ENCODE measurements around the gene GJD3.
"Not testable (repeated sequence)": the region's sequence is repeated elsewhere in the genome, so short reads cannot be mapped to it uniquely, and the experiment has no call there.

The GJD3 gene

DNA sequence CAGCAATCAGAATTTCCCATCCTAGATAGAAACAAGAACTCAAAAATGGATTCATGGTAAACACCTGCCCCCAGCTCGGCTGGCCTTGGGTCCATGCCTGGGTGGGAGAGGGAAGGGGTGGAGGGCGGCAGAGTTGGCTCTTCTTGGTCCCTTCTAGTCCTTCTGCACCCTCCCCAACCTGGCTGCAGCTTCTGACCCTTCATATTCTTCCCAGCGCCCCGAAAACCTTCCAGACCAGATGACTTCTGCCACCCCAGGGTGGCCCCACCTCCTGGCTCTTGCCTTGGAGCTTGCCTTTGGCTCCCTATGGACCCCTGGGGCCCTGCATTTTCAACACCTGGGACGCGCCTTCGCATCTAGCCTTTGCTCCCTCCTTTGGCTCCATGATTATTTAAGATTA lies 5.4 kb upstream of the GJD3 start:
- DNase-seq (ENCODE audit: low read depth in 2 of 2), result no peak

DNA sequence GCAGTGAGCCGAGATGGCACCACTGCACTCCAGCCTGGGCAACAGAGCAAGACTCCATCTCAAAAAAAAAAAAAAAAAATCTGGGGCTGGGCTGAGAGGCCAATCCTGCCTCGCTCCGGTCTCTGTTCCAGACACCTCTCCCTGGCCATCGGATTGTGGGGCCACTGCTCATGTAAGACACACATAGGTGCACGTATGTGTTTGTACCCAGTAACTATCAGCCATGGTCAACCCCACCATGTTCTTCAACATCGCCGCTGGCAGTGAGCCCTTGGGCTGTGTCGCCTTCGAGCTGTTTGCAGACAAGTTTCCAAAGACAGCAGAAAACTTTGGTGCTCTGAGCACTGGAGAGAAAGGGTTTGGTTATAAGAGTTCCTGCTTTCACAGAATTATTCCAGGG lies 3.2 kb upstream of the GJD3 start:
- DNase-seq (ENCODE audit: low read depth in 2 of 2), result not testable (repeated sequence)

- DNase-seq (ENCODE audit: low read depth in 2 of 2), result no peak
Observed at GRCh38 chr17:40366861-40367518, 2.5 kb upstream of the GJD3 start.

DNA sequence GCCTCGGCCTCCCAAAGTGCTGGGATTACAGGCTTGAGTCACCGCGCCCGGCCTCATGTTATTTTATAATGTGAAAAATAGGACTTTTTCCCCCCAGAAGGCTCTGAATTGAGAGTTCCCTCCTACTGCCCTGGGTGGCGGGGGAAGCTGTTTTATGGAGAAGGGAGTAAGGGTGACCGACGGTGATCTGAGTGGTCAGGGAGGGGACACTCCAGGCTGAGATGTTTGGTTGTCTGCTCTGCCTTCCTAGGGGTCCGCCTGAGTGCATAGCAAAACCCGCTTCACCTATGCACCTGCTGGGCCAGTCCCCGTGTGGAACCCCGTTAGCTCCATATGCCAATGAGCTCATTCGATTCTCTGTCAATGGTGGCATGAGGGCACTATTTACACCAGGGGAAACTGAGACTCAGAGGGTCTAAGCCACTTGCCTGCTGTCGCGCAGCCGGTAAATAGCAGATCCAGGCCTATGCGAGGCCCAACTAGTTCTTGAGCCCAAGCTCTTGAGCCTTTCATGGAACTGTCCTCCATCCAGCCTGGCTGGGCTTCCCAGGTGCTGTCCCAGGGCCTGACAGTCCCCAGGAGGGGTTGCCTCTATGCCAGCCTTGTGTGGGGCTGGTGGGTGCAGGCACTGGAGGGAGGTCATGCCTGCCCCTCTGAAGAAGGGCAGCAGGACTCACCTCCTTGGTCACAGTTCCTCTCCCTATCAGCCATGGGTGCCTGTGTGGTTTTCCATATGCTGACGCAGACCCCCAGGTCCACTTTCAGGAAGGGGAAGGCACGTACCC lies 1.7 kb upstream of the GJD3 start:
- no peak for DNase-seq (ENCODE audit: low read depth in 2 of 2)

DNA sequence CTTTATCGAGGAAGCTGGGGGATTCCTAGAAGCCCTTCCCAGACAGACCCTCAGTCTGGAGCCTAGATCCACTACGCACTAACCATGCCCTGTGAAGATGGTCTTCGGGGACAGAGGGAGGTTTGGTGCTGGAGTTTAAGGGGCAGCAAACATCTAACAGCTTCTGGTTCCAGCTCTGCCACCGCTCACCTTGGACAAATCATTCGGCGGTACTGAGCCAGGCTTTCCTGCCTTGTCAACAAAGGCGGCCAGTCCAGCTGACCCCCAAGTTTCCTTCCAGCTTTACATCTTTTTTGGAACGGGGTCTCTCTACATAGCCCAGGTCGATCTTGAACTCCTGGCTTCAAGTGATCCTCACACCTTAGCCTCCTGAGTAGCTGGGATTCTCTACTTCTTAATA lies 369 bp upstream of the GJD3 start:
- no peak for DNase-seq (ENCODE audit: low read depth in 2 of 2)

DNA sequence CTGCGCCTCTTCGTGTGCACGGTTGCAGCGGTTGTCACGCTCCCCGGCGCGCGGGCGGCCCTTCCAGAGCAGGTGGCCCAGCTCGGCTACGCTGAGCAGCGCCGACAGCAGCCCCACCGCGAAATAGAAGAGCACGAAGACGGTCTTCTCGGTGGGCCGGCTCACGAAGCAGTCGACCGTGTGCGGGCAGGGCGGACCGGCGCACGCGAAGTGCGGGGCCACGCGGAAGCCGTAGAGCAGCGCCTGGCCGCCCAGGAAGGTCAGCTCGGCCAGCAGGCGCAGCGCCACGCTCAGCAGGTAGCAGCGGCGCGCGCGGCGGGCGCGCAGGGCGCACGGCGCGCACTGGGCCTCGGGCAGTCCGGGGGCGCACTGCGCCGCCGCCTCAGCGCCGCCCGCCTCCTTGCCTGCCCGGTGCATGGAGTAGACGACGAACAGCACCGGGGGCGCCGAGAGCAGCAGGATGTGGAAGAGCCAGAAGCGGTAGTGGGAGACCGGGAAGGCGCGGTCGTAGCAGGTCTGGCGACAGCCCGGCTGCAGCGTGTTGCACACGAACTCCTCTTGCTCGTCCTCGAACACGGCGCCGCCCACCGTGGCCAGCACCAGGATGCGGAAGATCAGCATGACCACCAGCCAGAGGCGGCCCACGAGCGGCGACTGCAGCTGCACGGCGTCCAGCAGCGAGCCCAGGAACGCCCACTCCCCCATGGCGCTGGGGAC lies 1.3 kb downstream of the GJD3 start:
- no peak for DNase-seq (ENCODE audit: low read depth in 2 of 2)

DNA sequence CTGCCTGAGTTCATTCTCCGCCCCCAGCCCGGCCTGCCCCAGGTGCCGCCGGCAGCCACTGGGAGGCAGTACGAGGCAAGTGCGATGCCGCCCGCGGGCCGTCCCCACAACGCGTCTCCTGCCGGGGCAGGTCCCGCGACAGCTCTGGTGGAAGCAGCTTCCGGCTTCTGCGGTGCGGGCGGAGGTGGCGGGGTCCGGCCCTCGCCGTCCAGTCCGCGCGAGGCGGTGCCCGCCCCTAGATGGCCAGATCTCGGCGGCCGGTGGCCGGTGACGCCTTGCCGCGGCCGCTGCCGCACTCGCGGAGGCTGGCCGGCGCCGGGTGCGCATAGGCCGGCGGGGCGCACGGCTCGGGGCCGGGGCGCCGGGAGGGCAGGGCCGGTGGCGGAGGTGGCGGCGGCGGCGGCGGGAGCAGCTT lies 1.8 kb downstream of the GJD3 start:
- DNase-seq (ENCODE audit: low read depth in 2 of 2), result peak; percentile 41 to 57

- DNase-seq (ENCODE audit: low read depth in 2 of 2), result no peak
Observed at GRCh38 chr17:40361925-40362695, 2.4 kb downstream of the GJD3 start.

DNA sequence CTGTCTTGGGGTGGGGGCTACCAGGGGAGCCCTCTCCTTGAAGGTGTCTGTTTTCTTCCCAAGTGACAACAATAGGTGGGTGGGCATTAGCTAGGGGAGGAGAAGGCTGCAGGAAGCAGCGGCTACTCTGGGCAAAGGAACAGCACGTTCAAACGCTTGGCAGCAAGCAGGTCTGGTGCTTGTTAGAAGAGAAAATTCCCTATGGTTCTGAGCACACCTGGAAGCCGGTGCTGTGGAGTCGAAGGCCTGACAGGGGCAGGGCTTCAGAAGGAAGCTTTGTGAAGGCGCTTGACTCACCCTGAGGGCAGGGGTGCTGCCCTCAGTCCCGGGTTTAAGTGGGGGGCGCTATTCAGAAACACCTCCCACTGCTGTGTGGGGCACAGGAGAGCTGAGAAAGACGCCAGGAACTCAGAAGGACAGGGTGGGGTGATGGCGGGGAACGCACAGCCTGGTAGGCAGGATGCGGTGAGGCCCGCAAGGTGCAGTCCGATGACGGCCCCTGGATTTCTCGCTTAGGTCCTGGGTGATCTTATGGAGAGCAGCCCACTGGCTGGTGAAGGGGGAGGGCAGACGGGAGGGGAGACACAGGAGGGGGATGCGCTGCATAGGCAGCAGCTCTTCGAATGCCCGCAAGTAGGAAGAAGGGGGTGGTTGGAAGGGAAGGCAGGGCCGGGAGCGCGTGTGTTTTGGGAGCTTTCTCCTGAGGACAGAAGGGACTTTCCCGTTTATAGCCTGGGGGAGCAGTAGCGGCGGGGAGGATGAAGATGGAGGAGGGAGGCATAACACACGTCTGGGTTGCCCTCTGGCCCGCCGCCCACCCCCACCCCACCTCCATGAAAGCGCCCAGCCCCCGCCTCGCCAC lies 3.2 kb downstream of the GJD3 start:
- DNase-seq (ENCODE audit: low read depth in 2 of 2), result no peak

GRCh38 chr17:40360091-40360490 lies 4.4 kb downstream of the GJD3 start:
- no peak for DNase-seq (ENCODE audit: low read depth in 2 of 2)

DNA sequence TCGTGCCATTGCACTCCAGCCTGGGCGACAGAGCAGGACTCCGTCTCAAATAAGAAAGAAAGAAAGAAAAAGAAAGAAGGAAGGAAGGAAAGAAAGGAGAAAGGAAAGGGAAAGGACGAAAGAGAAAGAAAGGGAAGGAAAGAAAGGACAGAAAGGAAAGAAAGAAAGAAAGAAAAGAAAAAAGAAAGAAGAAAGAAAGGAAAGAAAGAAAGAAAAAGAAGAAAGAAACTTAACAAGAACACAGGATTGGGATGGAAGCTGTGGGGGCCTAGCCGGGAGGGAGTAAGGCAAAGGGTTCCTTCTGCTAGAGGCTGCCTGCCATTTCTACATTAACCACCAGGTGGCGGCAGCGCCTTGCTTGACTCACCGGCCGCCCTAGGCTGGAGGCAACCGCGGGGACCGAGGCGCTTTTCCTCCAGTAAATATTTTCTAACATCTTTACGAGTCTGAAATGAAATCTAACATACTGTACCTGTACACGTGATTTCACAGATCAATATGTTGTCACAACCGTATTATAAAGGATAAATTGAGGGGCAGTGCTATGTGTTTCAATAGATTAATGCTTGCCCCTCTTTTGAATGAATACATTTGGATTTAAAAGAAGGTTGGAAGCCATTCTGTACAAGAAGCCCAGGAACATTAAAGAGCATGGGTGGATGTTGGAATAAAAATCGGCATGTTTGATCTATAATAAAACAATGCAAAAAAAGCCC lies 6.1 kb downstream of the GJD3 start:
- DNase-seq (ENCODE audit: low read depth in 2 of 2), result peak; percentile 81 to 82

- DNase-seq (ENCODE audit: low read depth in 2 of 2), result no peak
Observed at GRCh38 chr17:40356990-40357881, 7.3 kb downstream of the GJD3 start.

- DNase-seq (ENCODE audit: low read depth in 2 of 2), result no peak
Observed at GRCh38 chr17:40355804-40356758, 8.5 kb downstream of the GJD3 start.

GRCh38 chr17:40355123-40355803 lies 9.3 kb downstream of the GJD3 start:
- DNase-seq (ENCODE audit: low read depth in 2 of 2), result peak; percentile 60 to 62

GRCh38 chr17:40354221-40355122 lies 10.1 kb downstream of the GJD3 start:
- no peak for DNase-seq (ENCODE audit: low read depth in 2 of 2)

- no peak for DNase-seq (ENCODE audit: low read depth in 2 of 2)
Observed at GRCh38 chr17:40352779-40353394, 11.7 kb downstream of the GJD3 start.
